Gastroesophageal sphincter (tissue), 4 donors: ENCODE results near the gene CBLN3. TPM values are rescaled to one million over a fixed set of nuclear protein-coding genes. Genes with fewer than 3 reads are reported as not detected.

ENCODE experiments used
- ATAC-seq: fragments of 150-250 bp; one replicate; pipeline ENCODE4 v1.9.1; 2016; ENCODE audit warnings: mild to moderate bottlenecking, moderate library complexity
- H3K27ac ChIP-seq, 4 donors: fragments of 200-600 bp; sonication (generic) in 3 of 4; 1 replicate in 3 of 4; 2 replicates in 1 of 4; pipeline ENCODE4 v1.5.1; 2016 to 2019
- H3K27me3 ChIP-seq: fragments of 200-600 bp; sonication (generic); one replicate; pipeline ENCODE4 v1.5.1; 2019
- H3K36me3 ChIP-seq, 2 donors: fragments of 200-600 bp; sonication (generic); one replicate each; pipeline ENCODE4 v1.5.1; 2019; ENCODE audit warnings: control low read depth in 1 of 2
- H3K4me1 ChIP-seq, 3 donors: fragments of 200-600 bp; sonication (generic); 1 replicate in 2 of 3; 2 replicates in 1 of 3; pipeline ENCODE4 v1.5.1; 2016 to 2019; ENCODE audit warnings: control low read depth in 2 of 3
- H3K4me3 ChIP-seq, 2 donors: fragments of 200-600 bp; sonication (generic); one replicate each; pipeline ENCODE4 v1.5.1; 2019; ENCODE audit warnings: mild to moderate bottlenecking in 1 of 2, moderate library complexity in 1 of 2
- H3K9me3 ChIP-seq, 3 donors: fragments of 200-600 bp; sonication (generic); one replicate each; pipeline ENCODE4 v1.5.1; 2017 to 2019; ENCODE audit warnings: control low read depth in 2 of 3
- CTCF ChIP-seq, 4 experiments: fragments of 200-600 bp in 2 of 4; fragments of 450-650 bp in 2 of 4; sonication (generic) in 1 of 4; IDR thresholded peaks; one replicate each; pipeline ENCODE4 v1.5.1; 2017 to 2019; ENCODE audit warnings: antibody characterized with exemption in 4 of 4, mild to moderate bottlenecking in 2 of 4, moderate library complexity in 2 of 4
- EP300 ChIP-seq: sonication (generic); formaldehyde crosslinking; IDR thresholded peaks from one replicate; pipeline ENCODE4 v1.6.1; 2017; ENCODE audit warnings: antibody characterized with exemption, mild to moderate bottlenecking
- POLR2A ChIP-seq, 2 donors: fragments of 450-650 bp; IDR thresholded peaks; one replicate each; pipeline ENCODE4 v1.6.1; 2017; ENCODE audit warnings: antibody characterized with exemption in 2 of 2, mild to moderate bottlenecking in 2 of 2, moderate library complexity in 1 of 2
- POLR2AphosphoS5 ChIP-seq: sonication (generic); formaldehyde crosslinking; IDR thresholded peaks from one replicate; pipeline ENCODE4 v1.6.1; 2017; ENCODE audit warnings: antibody characterized with exemption
- WGBS, 2 donors: methylation state at CpG; one replicate each; pipeline ENCODE4 v1.1.5; 2018; ENCODE audit warnings: low coverage in 1 of 2; 5-methylcytosine and 5-hydroxymethylcytosine counted together
- total RNA-seq, 4 donors: library from RNA; depleted of rRNA; stranded (reverse); fragments of >200 nt; gene quantifications; one replicate each; pipeline ENCODE4 v1.1.0, GENCODE V29; 2016

The CBLN3 gene
- total RNA-seq, 4 donors from 2014 or later, result 0.49 to 2.8 (median 2.1) TPM

- Histone ChIP-seq H3K27ac (no peak overlapping the region), H3K4me3 (no peak overlapping the region), H3K9me3 (no peaks in the 10 kb centered on the region), H3K36me3 (peaks cover 0 to 38% of the 10 kb centered on the region in 2 donors), H3K4me1 (peaks cover 0 to 13% (median 0%) of the 10 kb centered on the region in 3 donors), H3K27me3 (peaks cover 25% of the 10 kb centered on the region)
- no peak for ATAC-seq
- WGBS, 2 donors, result 67 to 80% methylated on average over 2 to 6 of the region's 16 CpGs
- TF ChIP-seq CTCF (IDR thresholded peaks at IDR 0.05) (no peak), EP300 (no peak), POLR2A (IDR thresholded peaks at IDR 0.05) (no peak), POLR2AphosphoS5 (no peak)
Measured at GRCh38 chr14:24416932-24417619, 12.4 kb downstream of the CBLN3 start.

GRCh38 chr14:24416254-24416931 is 13.1 kb downstream of the CBLN3 start:
- 42 to 75% methylated on average over 2 to 4 of the region's 19 CpGs for WGBS, 2 donors

GRCh38 chr14:24415421-24416253 is 13.8 kb downstream of the CBLN3 start:
- peaks cover 0 to 13% (median 0%) of the 10 kb centered on the region in 3 donors for H3K4me1 ChIP-seq
- 68 to 77% methylated on average over 11 to 13 of the region's 25 CpGs for WGBS, 2 donors
- H3K36me3 ChIP-seq, result peaks cover 0 to 49% of the 10 kb centered on the region in 2 donors
- H3K27ac ChIP-seq, result no peak overlapping the region
- TF ChIP-seq EP300 (no peak), CTCF (IDR thresholded peaks at IDR 0.05) (no peak), POLR2AphosphoS5 (no peak), POLR2A (IDR thresholded peaks at IDR 0.05) (no peak)
- no peak for ATAC-seq
- H3K27me3 ChIP-seq, result peaks cover 12% of the 10 kb centered on the region
- no peak overlapping the region for H3K4me3 ChIP-seq
- no peaks in the 10 kb centered on the region for H3K9me3 ChIP-seq

More at GRCh38 chr14:24416254-24416931, 13.1 kb downstream of the CBLN3 start:
- Histone ChIP-seq H3K27ac (no peak overlapping the region), H3K27me3 (peaks cover 18% of the 10 kb centered on the region), H3K4me1 (peaks cover 0 to 13% (median 0%) of the 10 kb centered on the region in 3 donors), H3K4me3 (no peak overlapping the region), H3K9me3 (no peaks in the 10 kb centered on the region), H3K36me3 (peaks cover 0 to 42% of the 10 kb centered on the region in 2 donors)
- TF ChIP-seq POLR2A (IDR thresholded peaks at IDR 0.05) (no peak), EP300 (no peak), POLR2AphosphoS5 (no peak), CTCF (IDR thresholded peaks at IDR 0.05) (no peak)
- no peak for ATAC-seq

- no peak overlapping the region for H3K27ac ChIP-seq
- no peak for TF ChIP-seq POLR2A (IDR thresholded peaks at IDR 0.05)
- TF ChIP-seq EP300, result no peak
- no peak for TF ChIP-seq CTCF (IDR thresholded peaks at IDR 0.05)
- no peak for TF ChIP-seq POLR2AphosphoS5
- H3K4me1 ChIP-seq, result peaks cover 0 to 13% (median 0%) of the 10 kb centered on the region in 3 donors
- peaks cover 7% of the 10 kb centered on the region for H3K27me3 ChIP-seq
- peaks cover 0 to 55% of the 10 kb centered on the region in 2 donors for H3K36me3 ChIP-seq
- H3K9me3 ChIP-seq, result no peaks in the 10 kb centered on the region
- H3K4me3 ChIP-seq, result no peak overlapping the region
- ATAC-seq, result no peak
- 80% methylated on average over 2 of the region's 15 CpGs; no CpG with 5 or more reads in 1 of the 2 donors for WGBS, 2 donors
Measured at GRCh38 chr14:24414732-24415420, 14.6 kb downstream of the CBLN3 start.
